ENCODE results near the gene ATXN7L3. TPM values are rescaled to one million over a fixed set of nuclear protein-coding genes. Genes with fewer than 3 reads are reported as not detected.
"Not testable (repeated sequence)": the region's sequence is repeated elsewhere in the genome, so short reads cannot be mapped to it uniquely, and the experiment has no call there.

The ATXN7L3 gene
- total RNA-seq, 5 donors from 2014 or later (not counting 1 experiment from before 2014, with no cell fraction given) = 101 to 130 (median 125) TPM

DNA sequence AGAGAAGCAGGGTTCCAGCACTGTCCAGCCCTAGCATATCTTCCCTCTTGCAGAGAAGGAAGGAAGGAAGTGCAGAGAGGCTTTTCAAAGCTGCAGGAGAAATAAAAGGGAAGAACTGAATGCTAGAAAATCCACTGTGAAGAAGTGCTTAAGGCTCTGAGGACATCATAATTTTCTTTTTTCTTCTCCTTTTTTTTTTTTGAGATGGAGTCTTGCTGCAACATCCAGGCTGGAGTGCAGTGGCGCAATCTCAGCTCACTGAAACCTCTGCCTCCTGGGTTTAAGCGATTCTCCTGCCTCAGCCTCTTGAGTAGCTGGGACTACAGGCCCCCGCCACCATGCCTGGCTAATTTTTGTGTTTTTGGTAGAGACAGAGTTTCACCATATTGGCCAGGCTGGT is 50.6 kb downstream of the ATXN7L3 start:
- H3K36me3 Mint-ChIP-seq; H3K4me3 ChIP-seq (ENCODE audit: control insufficient read depth in 1 of 2, extremely low read depth in 1 of 2, low read length in 1 of 2); H3K27ac ChIP-seq (ENCODE audit: low read length); CTCF ChIA-PET; H3K4me3 Mint-ChIP-seq; H3K27me3 Mint-ChIP-seq; DNase-seq; H3K9me3 Mint-ChIP-seq; POLR2A ChIA-PET; H3K27ac Mint-ChIP-seq; H3K36me3 ChIP-seq (ENCODE audit: control insufficient read depth in 2 of 2, extremely low read depth in 1 of 2, insufficient read depth in 1 of 2, low read length in 1 of 2); H3K4me1 Mint-ChIP-seq; H3K4me1 ChIP-seq (ENCODE audit: control insufficient read depth in 1 of 2, extremely low read depth in 1 of 2, insufficient read depth in 2 of 2, low read length in 2 of 2); H3K27me3 ChIP-seq (replicated peaks in 1 of 2; ENCODE audit: control insufficient read depth in 2 of 2, extremely low read depth in 1 of 2, insufficient read depth in 2 of 2, low read length in 1 of 2); H3K9me3 ChIP-seq; ATAC-seq (replicated peaks in 1 of 4): not testable (repeated sequence)
- no CpG with 5 or more reads among the region's 3 CpGs for WGBS (ENCODE audit: insufficient coverage)

DNA sequence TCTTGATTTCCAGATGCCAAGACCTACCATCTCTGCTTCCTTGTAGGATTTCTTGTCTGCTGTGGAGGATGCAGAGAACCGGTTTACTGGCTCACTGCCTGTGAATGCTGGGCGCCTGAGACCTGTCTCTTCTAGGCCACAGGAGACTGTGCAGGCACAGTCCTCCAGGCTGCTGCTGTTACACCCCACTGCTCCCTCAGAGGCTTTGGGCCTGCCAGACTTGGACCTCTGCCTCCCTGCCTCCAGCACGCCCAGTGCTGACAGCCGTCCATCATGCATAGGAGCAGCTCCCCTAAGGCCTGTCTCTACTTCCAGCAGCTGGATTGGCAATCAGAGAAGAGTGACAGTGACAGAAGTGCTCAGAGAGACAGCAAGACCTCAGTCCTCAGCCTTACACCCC is 51.9 kb downstream of the ATXN7L3 start:
- POLR2A ChIA-PET = interaction anchor here in 1 of 2 donors (0.7 kb wide), 1 partner anchor 80 kb away, joined by 6 read pairs; no protein-coding TSS in a partner anchor
- no peaks in the 10 kb centered on the region for H3K27me3 Mint-ChIP-seq

DNA sequence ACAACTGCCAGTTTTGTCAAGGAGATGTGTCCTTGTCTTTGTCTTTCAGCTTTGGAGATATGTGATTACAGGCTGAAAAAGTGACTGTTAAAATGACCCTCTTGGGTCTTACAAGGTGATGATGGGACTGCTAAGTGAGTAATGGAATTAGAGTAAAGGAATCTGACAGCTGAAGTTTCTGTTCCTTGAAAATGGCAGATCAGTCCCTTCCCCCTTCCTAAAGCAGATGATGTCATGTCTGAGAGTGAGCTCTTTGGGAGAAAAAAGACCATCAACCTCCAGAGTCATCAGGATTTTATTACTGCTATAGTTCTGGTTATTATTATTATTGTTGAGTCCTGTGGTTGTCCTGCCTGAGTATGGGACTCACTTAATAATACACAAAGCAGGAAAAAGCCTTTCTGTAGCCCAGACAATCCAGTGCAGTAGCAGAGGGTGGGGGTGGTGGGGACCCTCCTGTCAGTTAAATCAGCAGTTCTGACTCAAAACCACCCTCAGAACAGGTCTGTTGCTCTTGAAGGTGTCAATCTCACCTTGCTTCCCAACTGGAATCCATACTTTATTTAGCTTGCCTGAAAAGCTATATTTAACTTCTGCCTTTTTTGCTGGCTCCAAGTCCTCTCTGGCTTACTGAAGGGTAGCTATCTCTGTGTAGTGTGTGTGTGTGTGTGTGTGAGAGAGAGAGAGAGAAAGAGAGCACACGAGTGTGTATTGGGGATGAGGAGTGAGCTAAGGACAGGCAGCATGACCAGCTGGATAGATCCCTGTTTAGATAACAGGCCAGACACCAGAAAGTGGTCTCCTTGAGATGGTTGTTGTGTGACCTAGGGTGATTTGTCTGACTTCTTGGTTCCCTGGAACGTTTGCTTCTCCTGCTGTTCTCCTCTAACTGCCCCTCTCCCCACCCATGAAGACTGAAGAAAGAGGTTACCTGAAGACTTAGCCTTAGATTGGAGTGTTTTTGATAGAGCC is 53.0 kb downstream of the ATXN7L3 start:
- POLR2A ChIA-PET = no interaction called here

More for the DNA sequence above, 51.9 kb downstream of the ATXN7L3 start:
- H3K36me3 Mint-ChIP-seq = no peaks in the 10 kb centered on the region
- H3K4me1 Mint-ChIP-seq = peaks cover 0 to 4% (median 0%) of the 10 kb centered on the region in 3 donors
- no peak overlapping the region for H3K27ac Mint-ChIP-seq
- no peaks in the 10 kb centered on the region for H3K9me3 Mint-ChIP-seq
- ATAC-seq (replicated peaks in 1 of 4) (no peak), DNase-seq (no peak)
- CTCF ChIA-PET = interaction anchor here in 1 of 2 donors (0.7 kb wide), 1 partner anchor 29 kb away, joined by 3 read pairs; no protein-coding TSS in a partner anchor
- WGBS (ENCODE audit: insufficient coverage) = 98% methylated on average over 4 of the region's 4 CpGs
- Histone ChIP-seq H3K4me1 (ENCODE audit: control insufficient read depth in 1 of 2, extremely low read depth in 1 of 2, insufficient read depth in 2 of 2, low read length in 2 of 2) (no peaks in the 10 kb centered on the region), H3K27me3 (replicated peaks in 1 of 2; ENCODE audit: control insufficient read depth in 2 of 2, extremely low read depth in 1 of 2, insufficient read depth in 2 of 2, low read length in 1 of 2) (no peaks in the 10 kb centered on the region), H3K9me3 (no peaks in the 10 kb centered on the region), H3K27ac (ENCODE audit: low read length) (no peak overlapping the region), H3K4me3 (ENCODE audit: control insufficient read depth in 1 of 2, extremely low read depth in 1 of 2, low read length in 1 of 2) (no peak overlapping the region), H3K36me3 (ENCODE audit: control insufficient read depth in 2 of 2, extremely low read depth in 1 of 2, insufficient read depth in 1 of 2, low read length in 1 of 2) (no peaks in the 10 kb centered on the region)
- H3K4me3 Mint-ChIP-seq = no peak overlapping the region

DNA sequence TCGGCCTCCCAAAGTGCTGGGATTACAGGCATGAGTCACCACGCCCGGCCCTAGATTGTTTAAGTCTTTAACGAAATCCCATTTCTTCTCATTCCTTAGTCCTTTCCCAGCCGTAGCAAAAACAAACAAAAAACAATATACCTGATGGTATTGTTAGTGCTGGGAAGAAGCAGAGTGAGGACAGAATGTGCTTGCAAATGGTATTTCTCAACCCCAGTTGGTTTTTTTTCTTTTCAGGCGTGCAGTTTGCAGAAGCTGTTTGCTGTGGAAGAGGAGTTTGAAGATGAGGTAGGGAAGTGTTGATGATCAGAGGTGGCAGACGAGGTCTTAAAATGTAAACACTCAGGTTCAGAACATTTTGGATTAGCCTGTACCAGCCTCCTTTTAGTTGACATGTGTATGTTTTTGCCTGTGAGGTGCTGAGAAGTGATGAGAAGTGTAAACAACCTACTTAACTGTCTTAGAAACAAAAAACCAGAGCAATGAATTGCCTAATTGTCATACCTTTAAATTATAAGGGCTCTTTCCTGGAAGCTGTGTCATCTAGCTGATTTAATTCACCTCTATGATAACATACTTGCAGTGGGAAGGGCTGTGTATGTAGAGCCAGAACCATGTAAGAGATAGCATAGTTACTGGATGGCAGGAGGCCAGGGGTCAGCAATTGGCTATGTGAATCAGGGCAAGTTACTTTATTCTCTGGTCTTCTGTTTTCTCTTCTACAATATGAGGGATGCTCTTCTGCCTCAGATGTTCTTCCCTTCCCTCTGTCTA is 54.5 kb downstream of the ATXN7L3 start:
- no peak overlapping the region for H3K27ac Mint-ChIP-seq
- WGBS (ENCODE audit: insufficient coverage) = 93% methylated on average over 2 of the region's 7 CpGs
- peaks cover 0 to 2% of the 10 kb centered on the region in 2 donors for H3K27me3 Mint-ChIP-seq
- H3K4me1 ChIP-seq (ENCODE audit: control insufficient read depth in 1 of 2, extremely low read depth in 1 of 2, insufficient read depth in 2 of 2, low read length in 2 of 2) = peaks cover 4 to 15% of the 10 kb centered on the region in 2 experiments
- no peak overlapping the region for H3K4me3 ChIP-seq (ENCODE audit: control insufficient read depth in 1 of 2, extremely low read depth in 1 of 2, low read length in 1 of 2)
- H3K27me3 ChIP-seq (replicated peaks in 1 of 2; ENCODE audit: control insufficient read depth in 2 of 2, extremely low read depth in 1 of 2, insufficient read depth in 2 of 2, low read length in 1 of 2) = peaks cover 0 to 3% of the 10 kb centered on the region in 2 experiments
- no peaks in the 10 kb centered on the region for H3K36me3 ChIP-seq (ENCODE audit: control insufficient read depth in 2 of 2, extremely low read depth in 1 of 2, insufficient read depth in 1 of 2, low read length in 1 of 2)
- H3K36me3 Mint-ChIP-seq = no peaks in the 10 kb centered on the region
- H3K27ac ChIP-seq (ENCODE audit: low read length) = no peak overlapping the region
- no peaks in the 10 kb centered on the region for H3K9me3 Mint-ChIP-seq
- CTCF ChIA-PET = interaction anchor here in 1 of 2 donors (1.2 kb wide), 1 partner anchor 72 kb away, joined by 3 read pairs; no protein-coding TSS in a partner anchor
- no peak overlapping the region for H3K4me3 Mint-ChIP-seq
- peaks cover 4 to 12% (median 8%) of the 10 kb centered on the region in 3 donors for H3K4me1 Mint-ChIP-seq
- POLR2A ChIA-PET = no interaction called here
- no peak for ATAC-seq (replicated peaks in 1 of 4)
- DNase-seq = no peak
- no peaks in the 10 kb centered on the region for H3K9me3 ChIP-seq

More for the DNA sequence above, 53.0 kb downstream of the ATXN7L3 start:
- DNase-seq = no peak
- no peaks in the 10 kb centered on the region for H3K27me3 Mint-ChIP-seq
- CTCF ChIA-PET = interaction anchor here in 1 of 2 donors (1.2 to 1.3 kb wide), 2 partner anchors 9 to 70 kb away, joined by 3 read pairs; no protein-coding TSS in a partner anchor
- H3K27ac Mint-ChIP-seq = no peak overlapping the region
- Histone ChIP-seq H3K27ac (ENCODE audit: low read length) (no peak overlapping the region), H3K9me3 (no peaks in the 10 kb centered on the region), H3K4me1 (ENCODE audit: control insufficient read depth in 1 of 2, extremely low read depth in 1 of 2, insufficient read depth in 2 of 2, low read length in 2 of 2) (peaks cover 2 to 9% of the 10 kb centered on the region in 2 experiments), H3K4me3 (ENCODE audit: control insufficient read depth in 1 of 2, extremely low read depth in 1 of 2, low read length in 1 of 2) (no peak overlapping the region), H3K36me3 (ENCODE audit: control insufficient read depth in 2 of 2, extremely low read depth in 1 of 2, insufficient read depth in 1 of 2, low read length in 1 of 2) (no peaks in the 10 kb centered on the region), H3K27me3 (replicated peaks in 1 of 2; ENCODE audit: control insufficient read depth in 2 of 2, extremely low read depth in 1 of 2, insufficient read depth in 2 of 2, low read length in 1 of 2) (no peaks in the 10 kb centered on the region)
- no peaks in the 10 kb centered on the region for H3K9me3 Mint-ChIP-seq
- ATAC-seq (replicated peaks in 1 of 4) = no peak
- H3K4me1 Mint-ChIP-seq = peaks cover 4 to 7% (median 5%) of the 10 kb centered on the region in 3 donors
- H3K4me3 Mint-ChIP-seq = no peak overlapping the region
- H3K36me3 Mint-ChIP-seq = no peaks in the 10 kb centered on the region
- 100% methylated on average over 1 of the region's 2 CpGs for WGBS (ENCODE audit: insufficient coverage)

DNA sequence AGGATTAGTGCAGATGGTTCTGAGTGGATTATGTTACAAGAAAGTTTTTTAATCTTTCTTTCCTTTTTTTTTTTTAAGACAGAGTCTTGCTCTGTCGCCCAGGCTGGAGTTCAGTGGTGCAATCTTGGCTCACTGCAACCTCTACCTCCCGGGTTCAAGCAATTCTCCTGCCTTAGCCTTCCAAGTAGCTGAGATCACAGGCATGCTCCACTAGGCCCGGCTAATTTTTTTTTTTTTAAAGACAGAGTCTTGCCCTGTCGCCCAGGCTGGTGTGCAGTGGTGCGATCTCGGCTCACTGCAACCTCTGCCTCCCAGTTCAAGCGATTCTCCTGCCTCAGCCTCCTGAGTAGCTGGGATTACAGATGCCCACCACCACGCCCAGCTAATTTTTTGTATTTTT is 55.8 kb downstream of the ATXN7L3 start:
- H3K4me3 ChIP-seq (ENCODE audit: control insufficient read depth in 1 of 2, extremely low read depth in 1 of 2, low read length in 1 of 2); H3K27ac Mint-ChIP-seq; H3K36me3 Mint-ChIP-seq; DNase-seq; CTCF ChIA-PET; H3K27me3 Mint-ChIP-seq; H3K9me3 ChIP-seq; H3K9me3 Mint-ChIP-seq; H3K36me3 ChIP-seq (ENCODE audit: control insufficient read depth in 2 of 2, extremely low read depth in 1 of 2, insufficient read depth in 1 of 2, low read length in 1 of 2); H3K27ac ChIP-seq (ENCODE audit: low read length); ATAC-seq (replicated peaks in 1 of 4); POLR2A ChIA-PET; H3K27me3 ChIP-seq (replicated peaks in 1 of 2; ENCODE audit: control insufficient read depth in 2 of 2, extremely low read depth in 1 of 2, insufficient read depth in 2 of 2, low read length in 1 of 2): not testable (repeated sequence)
- peaks cover 0 to 12% (median 8%) of the 10 kb centered on the region in 3 donors for H3K4me1 Mint-ChIP-seq
- WGBS (ENCODE audit: insufficient coverage) = 97% methylated on average over 6 of the region's 8 CpGs
- H3K4me1 ChIP-seq (ENCODE audit: control insufficient read depth in 1 of 2, extremely low read depth in 1 of 2, insufficient read depth in 2 of 2, low read length in 2 of 2) = peaks cover 4 to 15% of the 10 kb centered on the region in 2 experiments
- peak overlapping the region in 1 of 3 donors; percentile 17 for H3K4me3 Mint-ChIP-seq
